Measurements from ENCODE around the gene TUT1.
"Not testable (repeated sequence)": the region's sequence is repeated elsewhere in the genome, so short reads cannot be mapped to it uniquely, and the experiment has no call there.

TUT1 gene

GRCh38 chr11:62569611-62570010 is 21.7 kb downstream of the TUT1 start:
- H3K9ac ChIP-seq (ENCODE audit: insufficient read length): peak overlapping the region; percentile 47
- H3K27ac ChIP-seq: no peak overlapping the region
- H3K4me3 ChIP-seq: no peak overlapping the region
- H3K36me3 ChIP-seq (ENCODE audit: insufficient read depth, low read length): peaks cover 80% of the 10 kb centered on the region
- H3K9me3 ChIP-seq (ENCODE audit: low read depth, low read length): no peaks in the 10 kb centered on the region
- TF ChIP-seq FOXP2 (optimal IDR thresholded peaks at IDR 0.05; ENCODE audit: control extremely low read depth, extremely low read length, insufficient read depth) (no peak), POLR2AphosphoS5 (IDR thresholded peaks at IDR 0.05; ENCODE audit: borderline replicate concordance, low read depth, low read length) (no peak), EZH2 (IDR thresholded peaks at IDR 0.05) (no peak)
- DNase-seq (ENCODE audit: low read depth, low spot score): no peak

DNA sequence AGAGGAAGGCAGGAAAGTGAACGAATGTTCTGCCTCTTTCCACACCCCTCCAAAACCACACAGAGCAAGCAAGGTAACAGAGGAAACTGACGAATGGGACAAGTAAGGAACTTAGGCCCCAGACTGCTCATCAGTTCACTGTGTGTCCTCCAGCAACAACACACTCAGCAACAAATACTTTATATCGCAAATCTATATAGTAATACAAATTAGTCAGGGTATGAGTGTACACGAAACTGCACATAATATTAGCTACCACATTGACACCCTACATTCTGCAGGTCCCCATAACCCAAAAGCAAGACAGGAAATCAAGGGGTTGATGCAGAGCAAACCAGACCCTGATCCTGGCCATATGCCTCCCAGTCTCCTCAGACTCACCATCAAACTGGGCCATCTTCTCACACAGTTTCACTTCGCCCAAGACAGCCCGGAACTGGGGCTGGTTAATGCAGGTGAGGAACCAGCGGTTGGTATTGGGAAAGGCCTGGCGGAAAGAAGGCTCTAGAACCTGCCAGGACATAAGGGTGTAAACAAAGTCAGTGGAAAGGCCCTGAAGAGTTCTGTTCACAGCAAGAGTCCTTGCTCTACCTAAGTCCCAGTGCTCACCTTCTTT is 24.2 kb downstream of the TUT1 start:
- H3K36me3 ChIP-seq (ENCODE audit: insufficient read depth, low read length): peaks cover 91% of the 10 kb centered on the region
- no peaks in the 10 kb centered on the region for H3K9me3 ChIP-seq (ENCODE audit: low read depth, low read length)
- no peak overlapping the region for H3K4me3 ChIP-seq

GRCh38 chr11:62566247-62566646 is 25.1 kb downstream of the TUT1 start:
- no peak for DNase-seq (ENCODE audit: low read depth, low spot score)
- Histone ChIP-seq H3K27ac (peak overlapping the region; percentile 54; the same call in 1 of the 2 replicates), H3K9me3 (ENCODE audit: low read depth, low read length) (no peaks in the 10 kb centered on the region), H3K36me3 (ENCODE audit: insufficient read depth, low read length) (peaks cover 91% of the 10 kb centered on the region), H3K9ac (ENCODE audit: insufficient read length) (peak overlapping the region; percentile 25), H3K4me3 (no peak overlapping the region)
- no peak for TF ChIP-seq FOXP2 (optimal IDR thresholded peaks at IDR 0.05; ENCODE audit: control extremely low read depth, extremely low read length, insufficient read depth)
- TF ChIP-seq POLR2AphosphoS5 (IDR thresholded peaks at IDR 0.05; ENCODE audit: borderline replicate concordance, low read depth, low read length): no peak
- no peak for TF ChIP-seq EZH2 (IDR thresholded peaks at IDR 0.05)

More for the DNA sequence above, 24.2 kb downstream of the TUT1 start:
- DNase-seq (ENCODE audit: low read depth, low spot score): no peak
- peak overlapping the region; percentile 54 for H3K27ac ChIP-seq
- peak overlapping the region; percentile 32 for H3K9ac ChIP-seq (ENCODE audit: insufficient read length)
- TF ChIP-seq EZH2 (IDR thresholded peaks at IDR 0.05) (no peak), POLR2AphosphoS5 (IDR thresholded peaks at IDR 0.05; ENCODE audit: borderline replicate concordance, low read depth, low read length) (no peak), FOXP2 (optimal IDR thresholded peaks at IDR 0.05; ENCODE audit: control extremely low read depth, extremely low read length, insufficient read depth) (no peak)

DNA sequence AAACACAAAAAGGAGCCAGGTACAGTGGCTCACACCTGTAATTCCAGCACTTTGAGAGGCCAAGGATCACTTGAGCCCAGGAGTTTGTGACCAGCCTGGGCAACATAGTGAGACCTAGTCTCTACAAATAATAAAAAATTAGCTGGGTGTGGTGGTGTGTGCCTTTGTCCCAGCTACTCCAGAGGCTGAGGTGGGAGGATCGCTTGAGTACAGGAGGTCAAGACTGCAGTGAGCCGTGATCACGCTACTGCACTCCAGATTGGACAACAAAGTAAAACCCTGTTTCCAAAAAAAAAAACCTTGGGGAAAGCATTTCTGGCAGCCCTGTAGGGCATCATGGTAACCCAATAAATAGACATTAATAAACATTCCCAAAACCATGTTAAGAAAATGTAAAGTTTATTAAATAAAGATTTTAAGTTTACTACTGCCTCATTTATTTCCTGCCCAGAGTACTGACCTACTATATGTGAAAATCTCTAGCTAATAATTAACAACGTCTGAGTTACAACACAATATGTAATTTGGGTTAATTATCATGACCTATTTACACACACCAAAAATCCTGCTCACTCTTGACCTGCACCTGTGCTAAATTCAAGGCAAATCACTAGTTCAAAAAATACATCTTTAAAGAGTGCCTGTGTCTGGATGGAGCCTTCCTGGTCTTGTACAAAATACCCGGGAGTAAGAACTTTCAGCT is 26.1 kb downstream of the TUT1 start:
- no peaks in the 10 kb centered on the region for H3K9me3 ChIP-seq (ENCODE audit: low read depth, low read length)
- no peak for TF ChIP-seq POLR2AphosphoS5 (IDR thresholded peaks at IDR 0.05; ENCODE audit: borderline replicate concordance, low read depth, low read length)
- TF ChIP-seq FOXP2 (optimal IDR thresholded peaks at IDR 0.05; ENCODE audit: control extremely low read depth, extremely low read length, insufficient read depth): no peak
- no peak for TF ChIP-seq EZH2 (IDR thresholded peaks at IDR 0.05)
- no peak overlapping the region for H3K9ac ChIP-seq (ENCODE audit: insufficient read length)
- no peak overlapping the region for H3K27ac ChIP-seq
- no peak overlapping the region for H3K4me3 ChIP-seq
- DNase-seq (ENCODE audit: low read depth, low spot score): no peak
- H3K36me3 ChIP-seq (ENCODE audit: insufficient read depth, low read length): peaks cover 90% of the 10 kb centered on the region

DNA sequence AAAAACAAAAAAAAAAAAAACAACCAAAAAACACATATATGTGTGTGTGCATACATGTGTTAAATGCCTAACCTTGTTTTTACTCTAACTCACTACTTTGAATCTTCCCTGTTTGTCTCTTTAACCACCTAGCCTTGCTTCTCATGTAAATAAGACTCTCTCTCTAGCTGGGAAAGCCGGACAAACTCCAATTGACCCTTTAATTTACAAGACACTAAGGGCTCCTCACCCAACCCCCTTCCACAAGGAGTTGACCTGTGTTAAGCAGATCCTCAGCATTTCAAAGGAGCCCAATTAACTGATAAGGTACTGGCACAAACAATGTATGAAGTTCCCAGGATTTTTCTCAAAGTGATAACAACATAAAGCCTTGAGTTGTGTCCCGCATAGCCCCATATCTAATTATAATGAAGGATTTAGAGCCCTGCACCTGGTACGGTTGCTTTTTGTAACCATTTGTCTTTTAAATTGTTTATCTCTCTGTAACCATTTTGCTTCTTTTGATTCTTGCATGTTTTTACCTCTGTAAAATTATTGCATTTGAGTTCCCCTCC is 29.6 kb downstream of the TUT1 start:
- Histone ChIP-seq H3K27ac (peak overlapping the region; percentile 37; the same call in 1 of the 2 replicates), H3K36me3 (ENCODE audit: insufficient read depth, low read length) (peaks cover 93% of the 10 kb centered on the region)
- DNase-seq (ENCODE audit: low read depth, low spot score); H3K9me3 ChIP-seq (ENCODE audit: low read depth, low read length); H3K9ac ChIP-seq (ENCODE audit: insufficient read length); H3K4me3 ChIP-seq: not testable (repeated sequence)

GRCh38 chr11:62560566-62561103 is 30.7 kb downstream of the TUT1 start:
- Histone ChIP-seq H3K9me3 (ENCODE audit: low read depth, low read length) (no peaks in the 10 kb centered on the region), H3K9ac (ENCODE audit: insufficient read length) (no peak overlapping the region), H3K36me3 (ENCODE audit: insufficient read depth, low read length) (peaks cover 85% of the 10 kb centered on the region), H3K27ac (peak overlapping the region; percentile 59; the same call in 1 of the 2 replicates), H3K4me3 (no peak overlapping the region)
- DNase-seq (ENCODE audit: low read depth, low spot score): no peak
- TF ChIP-seq FOXP2 (optimal IDR thresholded peaks at IDR 0.05; ENCODE audit: control extremely low read depth, extremely low read length, insufficient read depth): no peak
- TF ChIP-seq EZH2 (IDR thresholded peaks at IDR 0.05): no peak
- TF ChIP-seq POLR2AphosphoS5 (IDR thresholded peaks at IDR 0.05; ENCODE audit: borderline replicate concordance, low read depth, low read length): no peak

- peak overlapping the region; percentile 46; the same call in 1 of the 2 replicates for H3K27ac ChIP-seq
- not testable (repeated sequence) for H3K4me3 ChIP-seq; H3K9me3 ChIP-seq (ENCODE audit: low read depth, low read length); H3K9ac ChIP-seq (ENCODE audit: insufficient read length); DNase-seq (ENCODE audit: low read depth, low spot score)
- H3K36me3 ChIP-seq (ENCODE audit: insufficient read depth, low read length): peaks cover 78% of the 10 kb centered on the region
These were observed 31.7 kb downstream of the TUT1 start for GRCh38 chr11:62559626-62560025.

DNA sequence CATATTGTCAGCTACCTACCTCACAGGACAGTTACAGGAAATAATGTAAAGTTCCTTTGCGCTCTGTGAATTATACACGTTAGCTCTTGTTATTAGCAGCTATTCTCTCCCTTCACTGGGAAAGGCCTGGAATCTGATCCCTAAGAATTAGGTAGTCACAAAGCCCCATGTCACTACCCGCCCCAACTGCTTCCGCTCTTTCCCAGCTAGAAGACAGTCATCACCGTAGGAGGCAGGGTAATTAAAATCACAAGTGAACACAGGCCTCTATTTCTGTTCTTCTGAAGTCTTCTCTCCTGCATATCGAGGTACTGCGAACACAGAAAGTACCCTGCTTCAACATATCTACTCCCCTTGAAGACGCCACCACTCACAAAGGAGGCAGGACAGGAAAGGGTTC is 32.1 kb downstream of the TUT1 start:
- Histone ChIP-seq H3K9ac (ENCODE audit: insufficient read length) (no peak overlapping the region), H3K36me3 (ENCODE audit: insufficient read depth, low read length) (peaks cover 78% of the 10 kb centered on the region), H3K4me3 (no peak overlapping the region), H3K9me3 (ENCODE audit: low read depth, low read length) (no peaks in the 10 kb centered on the region), H3K27ac (peak overlapping the region; percentile 48; the same call in 1 of the 2 replicates)
- no peak for DNase-seq (ENCODE audit: low read depth, low spot score)
- TF ChIP-seq FOXP2 (optimal IDR thresholded peaks at IDR 0.05; ENCODE audit: control extremely low read depth, extremely low read length, insufficient read depth): no peak
- no peak for TF ChIP-seq EZH2 (IDR thresholded peaks at IDR 0.05)
- TF ChIP-seq POLR2AphosphoS5 (IDR thresholded peaks at IDR 0.05; ENCODE audit: borderline replicate concordance, low read depth, low read length): no peak
